ENCODE results near the gene KIF11. TPM values are rescaled to one million over a fixed set of nuclear protein-coding genes. Genes with fewer than 3 reads are reported as not detected.
A peak's percentile ranks its signal among the peaks of the same experiment; 100 is the strongest.

Gene KIF11
- total RNA-seq, 1 donor from 2014 or later, result not detected

DNA sequence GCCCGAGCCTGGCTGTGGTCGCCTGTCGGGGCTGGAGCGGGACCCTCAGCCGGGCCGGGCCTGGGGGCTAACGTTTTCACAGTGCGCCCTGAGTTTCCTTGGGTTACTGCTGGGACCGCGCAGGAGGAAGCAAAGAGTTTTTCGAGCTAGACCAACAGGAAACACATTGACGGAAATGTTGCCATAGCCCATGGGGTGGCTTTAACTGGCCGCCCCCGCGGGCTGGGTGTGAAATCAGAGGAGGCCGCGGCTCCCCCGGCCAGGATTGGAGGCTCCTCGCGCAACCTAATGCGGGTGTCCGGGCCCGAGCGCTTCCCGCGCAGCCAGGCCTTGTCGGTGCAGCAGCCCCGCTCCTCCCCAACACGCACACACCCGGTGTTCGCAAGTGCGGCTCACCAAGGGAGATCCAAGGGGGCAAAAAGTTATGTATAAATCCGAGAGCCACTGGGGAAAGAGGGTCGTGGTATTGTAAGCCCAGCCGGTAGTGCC is 98.7 kb downstream of the KIF11 start:
- intact Hi-C loops (cut with DNase I), result no loop called here
- H3K9me3 ChIP-seq, result no peaks in the 10 kb centered on the region
- peak overlapping the region; percentile 4 to 28 for H3K27ac ChIP-seq
- TF ChIP-seq, protein P1, sequence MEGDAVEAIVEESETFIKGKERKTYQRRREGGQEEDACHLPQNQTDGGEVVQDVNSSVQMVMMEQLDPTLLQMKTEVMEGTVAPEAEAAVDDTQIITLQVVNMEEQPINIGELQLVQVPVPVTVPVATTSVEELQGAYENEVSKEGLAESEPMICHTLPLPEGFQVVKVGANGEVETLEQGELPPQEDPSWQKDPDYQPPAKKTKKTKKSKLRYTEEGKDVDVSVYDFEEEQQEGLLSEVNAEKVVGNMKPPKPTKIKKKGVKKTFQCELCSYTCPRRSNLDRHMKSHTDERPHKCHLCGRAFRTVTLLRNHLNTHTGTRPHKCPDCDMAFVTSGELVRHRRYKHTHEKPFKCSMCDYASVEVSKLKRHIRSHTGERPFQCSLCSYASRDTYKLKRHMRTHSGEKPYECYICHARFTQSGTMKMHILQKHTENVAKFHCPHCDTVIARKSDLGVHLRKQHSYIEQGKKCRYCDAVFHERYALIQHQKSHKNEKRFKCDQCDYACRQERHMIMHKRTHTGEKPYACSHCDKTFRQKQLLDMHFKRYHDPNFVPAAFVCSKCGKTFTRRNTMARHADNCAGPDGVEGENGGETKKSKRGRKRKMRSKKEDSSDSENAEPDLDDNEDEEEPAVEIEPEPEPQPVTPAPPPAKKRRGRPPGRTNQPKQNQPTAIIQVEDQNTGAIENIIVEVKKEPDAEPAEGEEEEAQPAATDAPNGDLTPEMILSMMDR (IDR thresholded peaks at IDR 0.05), result no peak
- H3K4me1 ChIP-seq, result no peaks in the 10 kb centered on the region
- H3K27me3 ChIP-seq, result no peaks in the 10 kb centered on the region
- H3K36me3 ChIP-seq, result no peaks in the 10 kb centered on the region
- DNase-seq (ENCODE audit: low spot score in 2 of 2), result peak in 1 of 2 donors; percentile 78
- H3K4me3 ChIP-seq, result peak overlapping the region; percentile 8 to 90

DNA sequence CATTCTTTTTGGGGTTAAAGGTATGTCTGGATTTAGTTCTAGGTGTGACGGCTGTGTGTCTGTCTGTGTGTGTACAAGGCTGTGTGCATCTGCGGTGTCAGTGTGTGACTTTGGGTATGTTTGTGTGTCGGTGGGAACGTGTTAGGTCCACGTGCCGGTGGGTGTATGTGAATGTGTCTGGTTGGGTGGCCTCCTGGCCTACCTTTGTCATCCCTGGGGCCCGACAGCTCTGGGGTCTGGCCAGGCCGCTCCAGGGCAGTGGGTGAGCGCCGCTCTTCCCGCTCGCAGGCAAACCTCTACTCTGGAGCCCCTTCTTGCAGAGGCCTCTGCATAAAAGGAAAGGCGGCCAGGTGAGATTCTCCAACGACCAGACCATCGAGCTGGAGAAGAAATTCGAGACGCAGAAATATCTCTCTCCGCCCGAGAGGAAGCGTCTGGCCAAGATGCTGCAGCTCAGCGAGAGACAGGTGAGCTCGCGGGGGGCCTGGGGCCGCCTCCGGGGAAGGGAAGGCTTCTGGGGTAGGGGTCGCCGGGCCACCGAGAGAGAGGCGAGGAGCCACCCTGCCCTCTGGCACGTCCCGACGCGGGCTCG is 99.2 kb downstream of the KIF11 start:
- intact Hi-C loops (cut with DNase I), result no loop called here
- H3K4me3 ChIP-seq, result peak overlapping the region; percentile 8 to 90
- no peak for DNase-seq (ENCODE audit: low spot score in 2 of 2)
- peak overlapping the region; percentile 4 to 21 for H3K27ac ChIP-seq
- TF ChIP-seq, protein P1 (IDR thresholded peaks at IDR 0.05), result no peak
- no peaks in the 10 kb centered on the region for H3K4me1 ChIP-seq
- no peaks in the 10 kb centered on the region for H3K36me3 ChIP-seq
- H3K27me3 ChIP-seq, result no peaks in the 10 kb centered on the region
- H3K9me3 ChIP-seq, result no peaks in the 10 kb centered on the region

DNA sequence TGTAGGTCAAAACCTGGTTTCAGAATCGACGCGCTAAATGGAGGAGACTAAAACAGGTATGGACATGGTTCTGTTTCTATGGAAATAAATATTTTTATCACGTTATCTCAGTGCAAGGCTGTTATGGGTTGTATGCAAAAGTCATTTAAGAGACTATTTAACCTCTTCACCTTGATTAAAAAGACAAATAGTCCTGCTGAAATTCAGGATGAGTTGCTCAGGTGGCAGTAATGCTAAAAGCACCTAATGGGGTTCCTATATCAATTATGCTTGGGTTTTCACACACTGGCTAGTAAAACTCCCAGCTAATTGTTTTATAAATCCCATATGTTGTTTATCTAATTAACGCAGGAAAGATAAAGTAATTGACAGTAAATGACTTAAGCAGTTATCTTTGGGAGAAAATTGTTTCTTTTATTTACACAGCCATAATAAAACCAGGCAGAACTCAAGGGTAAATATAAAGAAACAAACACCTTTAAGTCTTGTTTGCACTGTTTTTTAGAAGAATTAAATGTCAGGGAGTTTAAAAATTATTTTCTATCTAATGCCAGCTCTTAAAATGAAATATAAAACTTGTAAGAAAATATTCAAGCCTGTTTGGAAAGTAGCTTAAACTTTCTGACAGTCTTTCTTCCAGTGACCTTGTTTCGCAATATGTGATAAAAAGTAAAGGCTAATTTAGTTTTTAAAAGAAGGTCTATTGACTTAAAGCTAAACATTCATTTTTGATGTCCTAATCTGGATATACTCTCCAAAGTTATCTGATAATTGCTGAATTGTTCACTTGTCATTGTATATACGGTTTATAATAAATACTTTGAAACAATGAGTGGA is 100.0 kb downstream of the KIF11 start:
- TF ChIP-seq, protein P1 (IDR thresholded peaks at IDR 0.05), result no peak
- no peak overlapping the region for H3K27ac ChIP-seq
- H3K4me3 ChIP-seq, result no peak overlapping the region
- DNase-seq (ENCODE audit: low spot score in 2 of 2), result no peak
- H3K27me3 ChIP-seq, result no peaks in the 10 kb centered on the region
- H3K36me3 ChIP-seq, result no peaks in the 10 kb centered on the region
- no peaks in the 10 kb centered on the region for H3K9me3 ChIP-seq
- intact Hi-C loops (cut with DNase I), result no loop called here
- no peaks in the 10 kb centered on the region for H3K4me1 ChIP-seq

DNA sequence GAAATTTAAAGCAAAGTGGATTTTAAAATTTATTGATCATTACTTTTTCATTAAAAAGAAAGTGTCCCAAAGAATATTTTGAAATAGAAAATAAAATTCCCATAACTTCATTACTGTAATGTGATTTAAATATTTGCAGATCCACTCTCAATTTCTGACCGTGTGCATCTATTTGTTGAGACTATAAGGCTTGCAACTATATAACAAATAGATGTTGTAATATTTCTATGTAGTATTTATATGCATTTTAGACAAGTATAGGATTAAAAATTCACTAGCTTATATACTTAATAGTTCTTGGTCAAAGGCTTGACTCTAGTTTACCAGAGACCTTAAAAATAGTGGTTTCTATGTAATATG is 100.6 kb downstream of the KIF11 start:
- H3K9me3 ChIP-seq, result no peaks in the 10 kb centered on the region
- DNase-seq (ENCODE audit: low spot score in 2 of 2), result no peak
- intact Hi-C loops (cut with DNase I), result no loop called here
- no peaks in the 10 kb centered on the region for H3K27me3 ChIP-seq
- no peak overlapping the region for H3K4me3 ChIP-seq
- H3K4me1 ChIP-seq, result no peaks in the 10 kb centered on the region
- TF ChIP-seq, protein P1 (IDR thresholded peaks at IDR 0.05), result no peak
- H3K36me3 ChIP-seq, result no peaks in the 10 kb centered on the region
- H3K27ac ChIP-seq, result no peak overlapping the region

DNA sequence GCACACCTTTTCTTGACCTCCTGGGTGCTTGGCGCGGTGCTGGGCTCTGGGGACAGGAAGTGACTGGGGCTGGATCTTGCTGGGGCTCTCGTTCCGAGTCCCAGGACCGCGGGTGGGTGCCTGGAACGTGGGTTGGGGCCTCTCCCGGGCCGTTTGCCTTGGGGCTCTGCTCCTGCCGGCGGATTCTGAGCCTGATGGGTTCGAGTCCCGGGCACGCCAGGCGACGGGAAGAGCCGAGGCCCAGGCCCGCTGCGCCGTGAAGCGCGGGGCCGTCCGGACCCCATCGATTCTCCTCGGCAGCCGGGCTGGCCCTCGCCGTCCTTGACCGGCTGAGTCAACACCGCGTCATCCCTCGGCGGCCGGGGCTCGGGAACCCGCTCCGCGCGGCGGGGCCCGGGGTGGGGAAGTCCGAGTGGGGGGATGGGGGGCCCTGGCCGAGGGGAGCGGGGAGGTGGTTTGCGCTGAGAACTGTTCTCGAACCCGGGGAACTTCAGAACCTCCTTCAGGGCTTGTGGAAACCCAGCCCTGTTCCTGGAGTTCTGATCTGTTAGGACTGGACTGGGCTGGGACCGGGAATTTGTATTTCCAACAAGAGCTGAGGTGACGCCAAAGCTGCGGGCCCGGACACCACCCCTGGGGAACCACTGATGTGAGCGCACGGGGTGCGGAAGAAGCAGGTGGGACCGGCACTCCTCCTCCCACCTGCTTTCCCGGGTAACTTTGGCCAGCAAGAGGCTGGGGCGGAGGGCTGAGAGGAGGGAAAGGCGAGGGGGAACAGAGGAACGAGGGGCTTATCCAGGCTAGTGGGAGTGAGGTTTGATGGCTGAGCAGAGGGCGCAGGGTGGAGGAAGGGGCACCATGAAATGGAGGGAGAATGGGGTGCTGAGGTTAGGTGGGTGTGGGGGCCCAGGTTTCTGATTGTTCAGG is 103.0 kb downstream of the KIF11 start:
- intact Hi-C loops (cut with DNase I), result loop anchor here (5.0 kb wide), 2 partner anchors 104 to 151 kb away; partner anchors contain the start of genes EXOC6 and KIF11
- H3K27ac ChIP-seq, result peak overlapping the region; percentile 56 to 57
- peaks cover 0 to 4% of the 10 kb centered on the region in 2 donors for H3K4me1 ChIP-seq

More for the DNA sequence above, 103.0 kb downstream of the KIF11 start:
- Histone ChIP-seq H3K4me3 (peak overlapping the region; percentile 47 to 56), H3K9me3 (no peaks in the 10 kb centered on the region), H3K36me3 (no peaks in the 10 kb centered on the region), H3K27me3 (no peaks in the 10 kb centered on the region)
- TF ChIP-seq, protein P1 (IDR thresholded peaks at IDR 0.05), result no peak
- DNase-seq (ENCODE audit: low spot score in 2 of 2), result peak in 1 of 2 donors; percentile 72

Measured in ascending aorta (tissue), 2 donors.